ENCODE data around the gene PPARD. TPM values are rescaled to one million over a fixed set of nuclear protein-coding genes. Genes with fewer than 3 reads are reported as not detected.

Gene PPARD
- total and polyA plus RNA-seq, 2 of the 13 experiments (the other 11 are each of a cell fraction or from before 2014, with no cell fraction given): 6.1 to 13.3 TPM

DNA sequence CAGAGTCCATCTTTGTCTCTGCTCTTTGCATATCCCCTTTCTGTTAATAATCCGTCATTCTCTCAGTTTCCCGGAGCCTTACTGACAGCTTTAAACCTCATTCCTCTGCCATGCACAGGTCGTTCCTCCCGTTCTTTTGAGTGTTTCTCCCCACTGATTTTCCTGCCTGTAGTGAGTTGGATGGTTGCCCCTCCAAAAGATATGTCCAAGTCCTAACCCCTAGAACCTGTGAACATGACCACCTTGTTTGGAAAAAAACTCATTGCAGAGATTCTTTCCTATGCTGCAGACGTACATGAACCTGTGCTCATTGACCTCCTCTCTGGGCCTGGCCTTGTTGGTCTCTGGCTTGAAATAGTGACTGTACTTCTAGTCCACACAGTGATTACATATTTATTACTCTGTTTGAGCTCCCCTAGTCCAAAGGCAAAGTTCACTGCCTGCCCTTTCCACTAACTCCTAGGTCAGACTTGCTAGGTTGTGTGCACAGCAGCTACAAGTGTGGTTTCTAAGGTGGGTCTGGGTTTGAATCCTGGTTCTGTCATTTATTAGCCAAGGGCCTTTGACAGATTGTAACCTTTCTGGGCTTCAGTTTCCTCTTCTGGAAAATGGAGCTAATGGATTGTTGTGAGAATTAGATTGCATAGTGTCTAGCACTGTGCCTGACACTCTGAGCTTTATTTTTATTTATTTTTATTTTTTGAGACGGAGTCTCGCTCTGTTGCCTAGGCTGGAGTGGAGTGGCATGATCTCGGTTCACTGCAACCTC, 29.3 kb downstream of the PPARD start (continued):
- TF ChIP-seq, protein P1, sequence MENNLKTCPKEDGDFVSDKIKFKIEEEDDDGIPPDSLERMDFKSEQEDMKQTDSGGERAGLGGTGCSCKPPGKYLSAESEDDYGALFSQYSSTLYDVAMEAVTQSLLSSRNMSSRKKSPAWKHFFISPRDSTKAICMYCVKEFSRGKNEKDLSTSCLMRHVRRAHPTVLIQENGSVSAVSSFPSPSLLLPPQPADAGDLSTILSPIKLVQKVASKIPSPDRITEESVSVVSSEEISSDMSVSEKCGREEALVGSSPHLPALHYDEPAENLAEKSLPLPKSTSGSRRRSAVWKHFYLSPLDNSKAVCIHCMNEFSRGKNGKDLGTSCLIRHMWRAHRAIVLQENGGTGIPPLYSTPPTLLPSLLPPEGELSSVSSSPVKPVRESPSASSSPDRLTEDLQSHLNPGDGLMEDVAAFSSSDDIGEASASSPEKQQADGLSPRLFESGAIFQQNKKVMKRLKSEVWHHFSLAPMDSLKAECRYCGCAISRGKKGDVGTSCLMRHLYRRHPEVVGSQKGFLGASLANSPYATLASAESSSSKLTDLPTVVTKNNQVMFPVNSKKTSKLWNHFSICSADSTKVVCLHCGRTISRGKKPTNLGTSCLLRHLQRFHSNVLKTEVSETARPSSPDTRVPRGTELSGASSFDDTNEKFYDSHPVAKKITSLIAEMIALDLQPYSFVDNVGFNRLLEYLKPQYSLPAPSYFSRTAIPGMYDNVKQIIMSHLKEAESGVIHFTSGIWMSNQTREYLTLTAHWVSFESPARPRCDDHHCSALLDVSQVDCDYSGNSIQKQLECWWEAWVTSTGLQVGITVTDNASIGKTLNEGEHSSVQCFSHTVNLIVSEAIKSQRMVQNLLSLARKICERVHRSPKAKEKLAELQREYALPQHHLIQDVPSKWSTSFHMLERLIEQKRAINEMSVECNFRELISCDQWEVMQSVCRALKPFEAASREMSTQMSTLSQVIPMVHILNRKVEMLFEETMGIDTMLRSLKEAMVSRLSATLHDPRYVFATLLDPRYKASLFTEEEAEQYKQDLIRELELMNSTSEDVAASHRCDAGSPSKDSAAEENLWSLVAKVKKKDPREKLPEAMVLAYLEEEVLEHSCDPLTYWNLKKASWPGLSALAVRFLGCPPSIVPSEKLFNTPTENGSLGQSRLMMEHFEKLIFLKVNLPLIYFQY (CRISPR knock-in tag; IDR thresholded peaks at IDR 0.05; ENCODE audit: borderline replicate concordance): peak; percentile 63; the same call in 1 of the 2 replicates
- TF ChIP-seq ZBTB8A (CRISPR knock-in tag; IDR thresholded peaks at IDR 0.05; ENCODE audit: borderline replicate concordance, low read depth) (no peak), EZH2 (conservative IDR thresholded peaks at IDR 0.05; ENCODE audit: low read depth, low read length) (no peak), ZSCAN21 (CRISPR knock-in tag; IDR thresholded peaks at IDR 0.05; ENCODE audit: borderline replicate concordance) (0 out of 2 replicates have a peak, but pooled peaks have one; percentile 22), MIXL1 (CRISPR knock-in tag; IDR thresholded peaks at IDR 0.05) (peak; percentile 87), JARID2 (CRISPR knock-in tag; IDR thresholded peaks at IDR 0.05; ENCODE audit: insufficient replicate concordance) (peak; percentile 62), ZKSCAN8 (CRISPR knock-in tag; IDR thresholded peaks at IDR 0.05; ENCODE audit: borderline replicate concordance) (peak; percentile 77; the same call in 1 of the 2 replicates), FOXC1 (CRISPR knock-in tag; IDR thresholded peaks at IDR 0.05; ENCODE audit: borderline replicate concordance) (no peak; the same call in 1 of the 2 replicates), XBP1 (CRISPR knock-in tag; IDR thresholded peaks at IDR 0.05) (no peak), CEBPG (CRISPR knock-in tag; IDR thresholded peaks at IDR 0.05) (0 out of 2 replicates have a peak, but pooled peaks have one; percentile 46)
- TF ChIP-seq, protein P2, sequence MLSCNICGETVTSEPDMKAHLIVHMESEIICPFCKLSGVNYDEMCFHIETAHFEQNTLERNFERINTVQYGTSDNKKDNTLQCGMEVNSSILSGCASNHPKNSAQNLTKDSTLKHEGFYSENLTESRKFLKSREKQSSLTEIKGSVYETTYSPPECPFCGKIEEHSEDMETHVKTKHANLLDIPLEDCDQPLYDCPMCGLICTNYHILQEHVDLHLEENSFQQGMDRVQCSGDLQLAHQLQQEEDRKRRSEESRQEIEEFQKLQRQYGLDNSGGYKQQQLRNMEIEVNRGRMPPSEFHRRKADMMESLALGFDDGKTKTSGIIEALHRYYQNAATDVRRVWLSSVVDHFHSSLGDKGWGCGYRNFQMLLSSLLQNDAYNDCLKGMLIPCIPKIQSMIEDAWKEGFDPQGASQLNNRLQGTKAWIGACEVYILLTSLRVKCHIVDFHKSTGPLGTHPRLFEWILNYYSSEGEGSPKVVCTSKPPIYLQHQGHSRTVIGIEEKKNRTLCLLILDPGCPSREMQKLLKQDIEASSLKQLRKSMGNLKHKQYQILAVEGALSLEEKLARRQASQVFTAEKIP (CRISPR knock-in tag; IDR thresholded peaks at IDR 0.05; ENCODE audit: borderline replicate concordance): no peak
- TF ChIP-seq, protein P3, sequence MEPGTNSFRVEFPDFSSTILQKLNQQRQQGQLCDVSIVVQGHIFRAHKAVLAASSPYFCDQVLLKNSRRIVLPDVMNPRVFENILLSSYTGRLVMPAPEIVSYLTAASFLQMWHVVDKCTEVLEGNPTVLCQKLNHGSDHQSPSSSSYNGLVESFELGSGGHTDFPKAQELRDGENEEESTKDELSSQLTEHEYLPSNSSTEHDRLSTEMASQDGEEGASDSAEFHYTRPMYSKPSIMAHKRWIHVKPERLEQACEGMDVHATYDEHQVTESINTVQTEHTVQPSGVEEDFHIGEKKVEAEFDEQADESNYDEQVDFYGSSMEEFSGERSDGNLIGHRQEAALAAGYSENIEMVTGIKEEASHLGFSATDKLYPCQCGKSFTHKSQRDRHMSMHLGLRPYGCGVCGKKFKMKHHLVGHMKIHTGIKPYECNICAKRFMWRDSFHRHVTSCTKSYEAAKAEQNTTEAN (CRISPR knock-in tag; conservative IDR thresholded peaks at IDR 0.05): no peak
- TF ChIP-seq, protein P4, sequence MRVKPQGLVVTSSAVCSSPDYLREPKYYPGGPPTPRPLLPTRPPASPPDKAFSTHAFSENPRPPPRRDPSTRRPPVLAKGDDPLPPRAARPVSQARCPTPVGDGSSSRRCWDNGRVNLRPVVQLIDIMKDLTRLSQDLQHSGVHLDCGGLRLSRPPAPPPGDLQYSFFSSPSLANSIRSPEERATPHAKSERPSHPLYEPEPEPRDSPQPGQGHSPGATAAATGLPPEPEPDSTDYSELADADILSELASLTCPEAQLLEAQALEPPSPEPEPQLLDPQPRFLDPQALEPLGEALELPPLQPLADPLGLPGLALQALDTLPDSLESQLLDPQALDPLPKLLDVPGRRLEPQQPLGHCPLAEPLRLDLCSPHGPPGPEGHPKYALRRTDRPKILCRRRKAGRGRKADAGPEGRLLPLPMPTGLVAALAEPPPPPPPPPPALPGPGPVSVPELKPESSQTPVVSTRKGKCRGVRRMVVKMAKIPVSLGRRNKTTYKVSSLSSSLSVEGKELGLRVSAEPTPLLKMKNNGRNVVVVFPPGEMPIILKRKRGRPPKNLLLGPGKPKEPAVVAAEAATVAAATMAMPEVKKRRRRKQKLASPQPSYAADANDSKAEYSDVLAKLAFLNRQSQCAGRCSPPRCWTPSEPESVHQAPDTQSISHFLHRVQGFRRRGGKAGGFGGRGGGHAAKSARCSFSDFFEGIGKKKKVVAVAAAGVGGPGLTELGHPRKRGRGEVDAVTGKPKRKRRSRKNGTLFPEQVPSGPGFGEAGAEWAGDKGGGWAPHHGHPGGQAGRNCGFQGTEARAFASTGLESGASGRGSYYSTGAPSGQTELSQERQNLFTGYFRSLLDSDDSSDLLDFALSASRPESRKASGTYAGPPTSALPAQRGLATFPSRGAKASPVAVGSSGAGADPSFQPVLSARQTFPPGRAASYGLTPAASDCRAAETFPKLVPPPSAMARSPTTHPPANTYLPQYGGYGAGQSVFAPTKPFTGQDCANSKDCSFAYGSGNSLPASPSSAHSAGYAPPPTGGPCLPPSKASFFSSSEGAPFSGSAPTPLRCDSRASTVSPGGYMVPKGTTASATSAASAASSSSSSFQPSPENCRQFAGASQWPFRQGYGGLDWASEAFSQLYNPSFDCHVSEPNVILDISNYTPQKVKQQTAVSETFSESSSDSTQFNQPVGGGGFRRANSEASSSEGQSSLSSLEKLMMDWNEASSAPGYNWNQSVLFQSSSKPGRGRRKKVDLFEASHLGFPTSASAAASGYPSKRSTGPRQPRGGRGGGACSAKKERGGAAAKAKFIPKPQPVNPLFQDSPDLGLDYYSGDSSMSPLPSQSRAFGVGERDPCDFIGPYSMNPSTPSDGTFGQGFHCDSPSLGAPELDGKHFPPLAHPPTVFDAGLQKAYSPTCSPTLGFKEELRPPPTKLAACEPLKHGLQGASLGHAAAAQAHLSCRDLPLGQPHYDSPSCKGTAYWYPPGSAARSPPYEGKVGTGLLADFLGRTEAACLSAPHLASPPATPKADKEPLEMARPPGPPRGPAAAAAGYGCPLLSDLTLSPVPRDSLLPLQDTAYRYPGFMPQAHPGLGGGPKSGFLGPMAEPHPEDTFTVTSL (CRISPR knock-in tag; IDR thresholded peaks at IDR 0.05; ENCODE audit: borderline replicate concordance): peak; percentile 69; the same call in 1 of the 2 replicates
- TF ChIP-seq, protein P5, sequence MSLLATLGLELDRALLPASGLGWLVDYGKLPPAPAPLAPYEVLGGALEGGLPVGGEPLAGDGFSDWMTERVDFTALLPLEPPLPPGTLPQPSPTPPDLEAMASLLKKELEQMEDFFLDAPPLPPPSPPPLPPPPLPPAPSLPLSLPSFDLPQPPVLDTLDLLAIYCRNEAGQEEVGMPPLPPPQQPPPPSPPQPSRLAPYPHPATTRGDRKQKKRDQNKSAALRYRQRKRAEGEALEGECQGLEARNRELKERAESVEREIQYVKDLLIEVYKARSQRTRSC (CRISPR knock-in tag; IDR thresholded peaks at IDR 0.05; ENCODE audit: low read depth): peak; percentile 42; the same call in 1 of the 2 replicates

Measured in HepG2 (cell line).